NCI-H226 (cell line): Measurements from ENCODE around the gene GPATCH8.
"Not testable (repeated sequence)": the region's sequence is repeated elsewhere in the genome, so short reads cannot be mapped to it uniquely, and the experiment has no call there.

Source experiments
- DNase-seq: peaks from one replicate; pipeline ENCODE4 v3.0.0-alpha.2; 2015

Gene GPATCH8

DNA sequence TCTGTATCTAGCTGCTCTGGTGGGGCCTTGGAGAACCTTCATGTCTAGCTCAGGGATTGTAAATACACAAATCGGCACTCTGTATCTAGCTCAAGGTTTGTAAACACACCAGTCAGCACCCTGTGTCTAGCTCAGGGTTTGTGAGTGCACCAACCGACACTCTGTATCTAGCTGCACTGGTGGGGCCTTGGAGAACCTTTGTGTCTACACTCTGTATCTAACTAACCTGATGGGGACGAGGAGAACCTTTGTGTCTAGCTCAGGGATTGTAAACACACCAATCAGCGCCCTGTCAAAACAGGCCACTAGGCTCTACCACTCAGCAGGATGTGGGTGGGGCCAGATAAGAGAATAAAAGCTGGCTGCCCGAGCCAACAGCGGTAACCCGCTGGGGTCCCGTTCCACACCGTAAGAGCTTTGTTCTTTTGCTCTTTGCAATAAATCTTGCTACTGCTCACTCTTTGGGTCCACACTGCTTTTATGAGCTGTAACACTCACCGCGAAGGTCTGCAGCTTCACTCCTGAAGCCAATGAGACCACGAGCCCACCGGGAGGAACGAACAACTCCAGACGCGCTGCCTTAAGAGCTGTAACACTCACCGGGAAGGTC lies 133.7 kb downstream of the GPATCH8 start:
- not testable (repeated sequence) for DNase-seq

DNA sequence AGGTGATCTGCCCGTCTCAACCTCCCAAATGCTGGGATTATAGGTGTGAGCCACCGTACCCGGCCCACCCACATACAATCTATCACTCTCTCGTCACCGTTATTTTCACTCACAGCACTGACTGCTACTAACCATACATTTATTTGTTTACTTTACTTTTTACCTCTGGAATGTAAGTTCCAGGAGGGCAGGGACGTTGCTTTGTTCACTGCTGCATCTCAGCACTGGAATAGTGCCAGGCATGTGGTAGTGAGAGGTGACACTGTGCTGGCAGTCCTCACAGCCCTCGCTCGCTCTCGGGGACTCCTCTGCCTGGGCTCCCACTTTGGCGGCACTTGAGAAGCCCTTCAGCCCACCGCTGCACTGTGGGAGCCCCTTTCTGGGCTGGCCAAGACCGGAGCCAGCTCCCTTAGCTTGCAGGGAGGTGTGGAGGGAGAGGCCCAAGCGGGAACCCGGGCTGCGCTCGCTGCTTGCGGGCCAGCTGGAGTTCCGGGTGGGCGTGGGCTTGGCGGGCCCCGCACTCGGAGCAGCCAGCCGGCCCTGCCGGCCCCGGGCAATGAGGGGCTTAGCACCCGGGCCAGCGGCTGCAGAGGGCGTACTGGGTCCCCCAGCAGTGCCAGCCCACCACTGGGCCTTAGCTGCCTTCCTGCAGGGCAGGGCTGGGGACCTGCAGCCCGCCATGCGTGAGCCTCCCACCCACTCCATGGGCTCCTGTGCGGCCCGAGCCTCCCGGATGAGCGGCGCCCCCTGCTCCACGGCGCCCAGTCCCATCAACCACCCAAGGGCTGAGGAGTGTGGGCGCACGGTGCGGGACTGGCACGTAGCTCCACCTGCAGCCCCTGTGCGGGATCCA lies 134.6 kb downstream of the GPATCH8 start:
- DNase-seq: not testable (repeated sequence)

DNA sequence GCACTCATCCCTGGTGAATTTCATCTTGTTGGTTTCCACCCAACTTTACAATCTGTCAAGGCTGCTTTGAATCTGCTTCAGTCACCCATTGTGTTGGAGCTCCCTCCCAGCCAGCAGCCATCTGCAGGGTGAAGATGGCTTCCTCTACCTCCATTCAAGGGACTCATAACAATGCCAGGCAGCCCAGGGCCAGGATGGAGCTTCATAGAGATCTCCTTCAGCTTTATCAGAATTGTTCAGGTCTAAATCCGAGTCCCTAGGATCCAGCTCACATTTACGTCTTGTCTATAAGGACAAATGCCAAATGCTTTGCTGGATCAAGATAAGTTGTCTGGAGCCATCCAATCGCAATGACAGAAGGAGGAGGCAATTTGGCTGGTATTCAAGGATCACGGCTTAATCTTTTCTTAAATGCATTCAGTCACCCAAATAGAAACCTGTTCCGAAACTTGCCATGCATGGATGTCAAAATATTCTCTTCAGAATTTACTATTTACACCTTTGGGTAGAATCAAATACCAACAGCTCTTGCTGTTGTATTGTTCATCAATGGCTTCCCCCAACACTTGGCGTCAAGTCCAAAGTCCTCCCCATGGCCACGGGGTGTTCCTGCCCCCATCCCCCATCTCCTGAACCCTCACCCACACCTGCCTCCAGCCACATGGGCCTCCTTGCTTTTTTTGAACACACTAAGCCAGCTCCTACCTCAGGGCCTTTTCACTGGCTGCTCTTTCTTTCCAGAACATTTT lies 135.8 kb downstream of the GPATCH8 start:
- DNase-seq: no peak

- not testable (repeated sequence) for DNase-seq
These were observed 138.2 kb downstream of the GPATCH8 start for GRCh38 chr17:44365051-44365450.

DNA sequence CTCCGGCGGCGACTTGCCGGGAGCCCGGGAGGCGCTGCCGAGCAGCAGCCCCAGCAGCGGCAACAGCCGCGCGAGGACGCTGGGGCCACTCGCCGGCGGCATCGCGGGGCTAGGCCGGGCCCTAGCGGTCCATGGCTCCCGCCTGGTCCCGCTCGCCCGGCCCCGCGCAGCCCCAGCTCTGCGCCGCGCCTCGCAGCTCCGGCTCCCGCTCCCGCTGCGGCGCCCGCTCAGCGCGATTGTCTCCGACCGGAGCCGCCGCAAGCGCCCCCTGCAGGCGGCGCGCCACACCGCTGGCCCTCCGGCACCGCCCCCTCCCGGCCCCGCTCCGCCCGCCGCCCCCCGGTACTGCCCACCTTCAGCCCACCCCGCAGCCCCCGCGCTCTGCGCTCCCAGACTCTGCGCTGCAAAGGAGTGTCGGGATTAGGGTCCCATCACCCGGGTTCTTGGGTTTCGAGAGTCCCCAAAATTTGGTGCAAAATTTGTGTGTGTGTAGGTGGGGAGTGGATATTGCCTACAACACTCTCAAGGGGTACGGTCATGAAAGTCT lies 139.5 kb downstream of the GPATCH8 start, which contains the start of gene FAM171A2:
FAM171A2 (minus strand) TSS at position 241 of the 547 bp plus-strand sequence; CDS start at position 102, 139 bp downstream.
- peak; percentile 46 for DNase-seq

DNA sequence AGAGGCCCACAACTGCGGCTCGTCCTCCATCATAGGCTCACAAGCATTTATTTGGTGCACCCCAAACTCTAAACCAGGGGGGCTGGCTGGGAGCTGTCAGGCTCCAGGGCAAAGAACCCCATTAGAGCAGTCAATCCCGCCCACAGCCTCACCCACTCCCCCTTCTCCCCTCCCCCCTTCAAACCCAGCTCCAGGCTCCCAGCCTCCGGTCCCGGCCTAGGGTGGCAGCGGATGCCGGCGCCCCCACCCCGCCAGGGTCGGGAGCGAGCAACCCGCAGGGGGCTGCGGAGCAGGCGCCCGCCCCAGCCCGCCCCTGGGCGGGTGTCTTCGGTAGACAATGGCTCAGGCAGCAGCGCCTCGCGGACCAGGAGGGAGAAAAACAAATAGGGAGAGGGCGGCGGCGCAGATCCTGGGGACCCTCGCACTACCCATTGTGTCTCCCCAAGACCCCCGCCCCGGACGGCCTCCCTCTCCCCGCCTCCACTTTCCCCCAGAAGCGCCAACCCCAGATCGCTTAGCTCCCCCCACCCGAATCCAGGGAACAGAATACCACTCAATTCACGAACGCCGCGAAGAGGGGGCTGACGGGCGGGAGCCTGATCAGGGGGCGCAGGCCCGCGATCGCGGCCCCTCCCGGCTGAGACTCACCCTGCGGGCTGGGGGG lies 140.1 kb downstream of the GPATCH8 start:
- no peak for DNase-seq

DNA sequence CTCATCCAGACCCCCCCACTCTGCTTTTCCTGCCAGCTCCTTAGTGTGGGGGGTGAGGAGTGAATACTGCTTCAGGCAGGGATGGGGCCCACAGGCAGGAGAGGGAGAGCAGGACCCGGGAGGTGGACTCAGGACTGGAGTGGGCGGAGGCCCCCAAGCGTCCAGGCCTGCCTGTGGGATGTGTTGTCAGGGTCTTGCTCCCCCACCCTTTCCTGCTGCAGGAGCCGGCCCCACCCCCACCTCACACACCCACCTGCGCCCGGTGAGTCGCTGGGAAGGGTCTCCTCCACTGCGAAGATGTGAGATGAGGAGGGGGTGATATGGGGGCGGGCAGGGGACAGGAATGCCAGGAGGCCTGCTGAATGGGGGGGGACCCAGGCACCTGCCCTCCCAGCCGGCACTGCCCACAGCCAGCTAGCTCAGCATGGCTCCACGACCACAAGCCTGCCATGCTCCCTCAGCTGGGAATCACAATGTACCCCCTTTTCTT lies 140.7 kb downstream of the GPATCH8 start:
- DNase-seq: no peak

DNA sequence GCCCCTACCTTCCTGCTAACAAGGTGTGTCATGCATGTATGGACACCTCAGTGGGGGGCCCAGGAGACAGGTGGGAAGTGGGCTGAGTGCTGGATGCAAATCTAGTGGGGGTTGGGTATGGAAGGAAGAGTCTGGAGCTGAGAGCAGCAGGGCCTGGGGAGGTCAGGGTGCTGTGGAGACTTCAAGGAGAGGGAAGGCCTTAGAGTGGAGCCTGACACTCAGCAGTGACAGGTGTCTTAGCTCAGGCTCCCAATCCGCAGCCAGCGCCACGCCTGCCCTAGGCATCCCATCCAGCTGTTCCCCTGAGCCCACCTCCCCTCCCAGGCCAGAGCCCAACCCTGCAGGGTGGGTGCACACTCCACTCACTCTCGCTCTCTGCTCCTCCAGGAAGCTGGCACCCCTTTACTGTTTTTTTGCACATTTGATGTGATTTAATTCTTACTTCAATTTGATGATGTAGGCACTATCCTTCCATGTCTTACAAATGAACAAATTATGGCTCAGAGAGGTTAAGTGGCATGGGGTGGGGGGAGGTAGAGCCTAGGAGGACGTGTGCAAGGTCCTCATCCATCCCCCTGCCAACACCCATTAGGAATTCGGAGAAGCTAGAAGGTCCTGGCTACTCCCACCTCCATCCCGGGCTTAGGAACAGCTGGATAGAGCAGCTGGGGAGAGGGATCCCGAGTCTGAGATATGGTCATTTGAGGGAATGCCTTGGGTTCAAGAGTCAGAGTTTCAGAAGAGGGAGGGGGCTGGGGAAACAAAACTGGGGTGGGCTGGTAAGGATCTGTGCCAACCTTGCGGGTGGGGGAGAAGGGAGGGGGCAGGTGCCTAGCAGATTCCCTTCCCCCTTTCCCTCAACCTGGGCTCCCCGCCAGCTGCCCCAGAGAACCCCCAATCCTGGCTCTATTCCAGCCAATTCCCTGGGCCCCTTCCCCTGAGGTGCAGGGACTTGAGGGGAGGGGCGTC lies 141.6 kb downstream of the GPATCH8 start:
- no peak for DNase-seq

GRCh38 chr17:44360826-44361225 lies 142.4 kb downstream of the GPATCH8 start:
- no peak for DNase-seq

DNA sequence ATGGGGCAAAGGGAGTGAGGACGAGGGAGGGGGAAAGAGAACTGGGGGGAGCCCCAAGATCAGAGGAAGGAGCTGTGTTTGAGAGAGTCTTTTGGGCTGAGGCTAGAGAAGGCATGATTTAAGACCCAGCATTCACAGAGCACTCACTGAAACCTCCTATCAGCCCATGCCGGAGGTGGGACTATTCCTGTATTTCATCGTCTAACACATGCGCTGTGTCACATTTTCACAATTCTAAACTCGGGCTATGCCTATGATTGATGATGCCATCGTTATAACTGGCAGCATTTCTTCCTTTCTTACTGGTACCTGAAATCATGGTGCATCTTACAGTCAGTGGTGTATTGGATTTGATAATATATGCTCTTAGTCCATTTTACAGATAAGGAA lies 143.1 kb downstream of the GPATCH8 start:
- DNase-seq: no peak

DNA sequence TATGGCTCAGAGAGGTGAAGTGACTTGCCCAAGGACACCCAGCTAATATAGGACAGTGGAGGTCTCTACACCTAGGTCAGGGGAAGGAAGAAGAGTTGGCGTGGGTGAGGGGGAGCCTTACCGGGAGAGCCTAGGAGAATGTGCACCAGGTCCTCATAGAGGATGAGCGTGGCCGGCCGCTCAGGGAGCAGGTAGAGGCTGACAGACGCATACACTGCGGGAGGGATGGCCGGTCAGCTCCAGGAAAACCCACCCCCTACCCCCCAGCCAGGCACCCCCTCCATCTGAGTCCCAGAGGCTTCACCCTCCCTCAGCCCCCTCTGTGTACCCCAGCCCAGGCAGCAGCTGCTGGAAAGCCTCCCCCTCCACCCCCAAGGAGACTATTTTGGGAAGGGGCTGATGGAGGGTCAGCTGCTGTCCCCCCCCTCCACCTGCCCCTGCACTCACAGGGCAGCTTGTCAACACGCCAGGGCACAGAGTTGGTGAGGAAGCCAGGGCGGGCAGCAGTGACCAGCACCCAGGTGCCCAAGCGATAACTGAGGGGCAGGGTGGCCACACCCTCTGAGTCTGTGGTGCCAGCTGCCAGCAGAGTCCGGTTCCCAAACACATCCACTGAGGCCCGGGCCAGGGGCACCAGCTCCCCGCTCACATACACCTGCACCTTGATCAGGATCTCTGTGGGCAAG lies 143.6 kb downstream of the GPATCH8 start:
- DNase-seq: no peak

DNA sequence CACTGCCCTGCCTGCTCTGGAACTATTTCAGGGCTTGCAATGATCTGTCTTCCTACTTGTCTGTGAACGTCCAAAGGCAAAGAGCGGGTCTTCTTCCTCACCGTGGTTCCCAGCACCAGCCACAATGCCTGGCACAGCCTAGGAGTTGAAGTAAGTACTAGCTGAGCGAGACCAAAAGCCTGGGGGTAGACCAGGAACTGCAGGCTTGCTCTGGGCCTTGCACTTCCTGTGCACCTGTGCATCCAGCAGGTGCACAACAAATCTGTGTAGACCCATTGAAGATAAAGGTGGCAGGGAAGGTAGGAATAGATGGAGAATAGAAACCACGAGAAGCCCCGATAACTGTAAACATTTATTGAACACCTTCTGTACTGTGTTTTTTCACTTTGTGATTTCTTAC lies 144.2 kb downstream of the GPATCH8 start:
- no peak for DNase-seq

DNA sequence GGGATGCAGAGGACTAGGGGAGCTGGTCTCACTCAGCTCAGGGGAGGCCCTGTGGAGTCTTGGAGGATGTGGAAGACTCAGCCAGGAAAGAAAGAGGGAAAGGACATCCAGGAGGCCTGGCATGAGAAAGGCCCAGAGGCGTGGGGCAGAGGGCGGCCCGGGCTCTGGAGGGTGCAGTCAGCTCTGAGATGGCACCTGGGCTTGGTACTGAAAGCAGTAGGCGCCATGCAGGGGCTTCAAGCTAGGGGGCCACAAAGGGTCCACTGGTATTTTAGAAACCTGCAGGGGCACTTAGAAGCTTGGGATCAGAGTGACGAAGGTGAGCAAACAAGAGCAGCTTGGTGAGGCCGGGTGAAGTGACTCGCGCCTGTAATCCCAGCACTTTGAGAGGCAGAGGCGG lies 145.1 kb downstream of the GPATCH8 start:
- no peak for DNase-seq

DNA sequence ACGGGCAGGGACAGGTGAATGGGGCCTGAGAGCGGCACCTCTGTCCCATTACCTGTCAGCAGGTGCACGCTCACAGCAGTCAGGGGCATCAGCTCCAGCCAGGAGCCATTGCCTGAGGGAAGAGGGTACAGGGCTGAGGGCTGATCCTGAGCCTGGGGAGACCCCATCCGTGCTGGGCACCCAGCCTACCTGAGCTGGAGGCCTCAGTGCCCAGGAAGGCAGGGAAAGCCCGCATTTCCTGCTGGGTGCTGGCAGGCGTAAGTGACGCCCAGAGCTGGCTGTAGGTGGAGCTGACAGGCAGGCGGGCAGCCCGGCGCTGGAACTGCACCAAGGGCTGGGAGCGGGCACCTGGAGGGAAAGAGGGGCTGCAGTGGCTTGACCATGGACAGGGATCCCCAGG lies 147.0 kb downstream of the GPATCH8 start:
- no peak for DNase-seq

- no peak for DNase-seq
These were observed 147.5 kb downstream of the GPATCH8 start for GRCh38 chr17:44355642-44356099.

- no peak for DNase-seq
These were observed 148.3 kb downstream of the GPATCH8 start for GRCh38 chr17:44354582-44355561.

GRCh38 chr17:44353672-44354331 lies 149.4 kb downstream of the GPATCH8 start:
- DNase-seq: no peak

DNA sequence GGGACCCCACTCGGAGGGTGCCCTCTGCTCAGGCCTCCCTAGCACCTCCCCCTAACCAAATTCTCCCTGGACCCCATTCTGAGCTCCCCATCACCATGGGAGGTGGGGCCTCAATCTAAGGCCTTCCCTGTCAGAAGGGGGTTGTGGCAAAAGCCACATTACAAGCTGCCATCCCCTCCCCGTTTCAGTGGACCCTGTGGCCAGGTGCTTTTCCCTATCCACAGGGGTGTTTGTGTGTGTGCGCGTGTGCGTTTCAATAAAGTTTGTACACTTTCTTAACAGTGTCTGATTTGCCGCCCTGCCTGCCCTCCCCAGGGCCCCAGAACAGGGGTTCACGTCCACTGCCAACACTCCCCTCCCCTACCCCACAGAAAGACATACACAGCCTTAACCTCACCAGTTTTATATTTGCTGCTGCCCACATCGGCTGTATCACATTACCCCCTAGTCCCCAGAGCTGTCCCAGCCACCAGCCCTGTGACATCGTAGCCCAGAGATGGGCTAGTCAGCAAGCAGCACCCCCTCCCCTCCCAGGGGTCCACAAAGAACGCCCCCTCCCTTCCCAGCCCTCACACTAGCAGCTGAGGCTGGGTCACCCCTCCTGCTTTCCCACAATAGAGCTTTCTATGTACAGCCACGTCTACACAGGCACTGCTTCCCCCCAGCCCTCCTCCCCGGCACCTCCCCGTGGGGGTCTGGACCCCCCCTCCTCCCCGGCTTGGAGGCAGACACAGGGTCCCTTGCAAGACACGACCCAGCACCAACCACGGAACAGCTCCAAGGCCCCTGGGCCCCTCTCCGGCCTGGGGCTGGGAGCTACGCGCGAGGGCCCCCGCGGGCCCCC lies 150.2 kb downstream of the GPATCH8 start:
- DNase-seq: no peak
